Thoracic aorta (tissue), 2 donors: ENCODE data around the gene TBC1D5. TPM values are rescaled to one million over a fixed set of nuclear protein-coding genes. Genes with fewer than 3 reads are reported as not detected.

Source experiments
- ATAC-seq: fragments of 150-250 bp; one replicate; pipeline ENCODE4 v1.8.0; 2017; ENCODE audit warnings: low read depth; ENCODE audit not compliant: insufficient number of reproducible peaks, low FRiP score
- DNase-seq: peaks from one replicate; pipeline ENCODE4 v3.0.0-alpha.2; 2020; ENCODE audit warnings: low spot score
- H3K27ac ChIP-seq, 2 donors: fragments of 200-600 bp; sonication (generic); 1 replicate in 1 of 2; 2 replicates in 1 of 2; pipeline ENCODE4 v1.5.1; 2016; ENCODE audit warnings: mild to moderate bottlenecking in 2 of 2, moderate library complexity in 2 of 2
- H3K27me3 ChIP-seq: fragments of 200-600 bp; sonication (generic); replicated peaks from 2 replicates; pipeline ENCODE4 v1.6.0; 2016; ENCODE audit warnings: mild to moderate bottlenecking; ENCODE audit not compliant: insufficient read depth
- H3K36me3 ChIP-seq: fragments of 200-600 bp; sonication (generic); one replicate; pipeline ENCODE4 v1.5.1; 2016
- H3K4me1 ChIP-seq, 2 donors: fragments of 200-600 bp; sonication (generic); 1 replicate in 1 of 2; 2 replicates in 1 of 2; pipeline versions ENCODE4 v1.5.1 to v1.6.0; 2016; ENCODE audit warnings: low read depth in 2 of 2, mild to moderate bottlenecking in 1 of 2; ENCODE audit not compliant: control insufficient read depth in 1 of 2
- H3K4me3 ChIP-seq: fragments of 200-600 bp; sonication (generic); 2 replicates; pipeline ENCODE4 v1.5.1; 2016; ENCODE audit warnings: mild to moderate bottlenecking
- H3K9me3 ChIP-seq: fragments of 200-600 bp; sonication (generic); 2 replicates; pipeline ENCODE4 v1.5.1; 2016
- CTCF ChIP-seq: fragments of 200-600 bp; sonication (generic); IDR thresholded peaks from one replicate; pipeline ENCODE4 v1.5.1; 2019; ENCODE audit warnings: antibody characterized with exemption
- total RNA-seq, 2 donors: library from RNA; depleted of rRNA; stranded (reverse); fragments of >200 nt; gene quantifications; one replicate each; pipeline versions ENCODE4 v1.1.0 to v1.2.3, GENCODE V29; 2016

TBC1D5 gene
- total RNA-seq, 2 donors from 2014 or later = 80.6 to 103 TPM

GRCh38 chr3:17529677-17530076 lies 212.8 kb downstream of the TBC1D5 start:
- no peaks in the 10 kb centered on the region for H3K36me3 ChIP-seq
- DNase-seq (no peak), ATAC-seq (no peak)
- H3K9me3 ChIP-seq = no peaks in the 10 kb centered on the region
- no peak overlapping the region for H3K4me3 ChIP-seq
- no peak overlapping the region for H3K27ac ChIP-seq
- peaks cover 8 to 18% of the 10 kb centered on the region in 2 donors for H3K4me1 ChIP-seq
- no peak for TF ChIP-seq CTCF
- H3K27me3 ChIP-seq = no peaks in the 10 kb centered on the region

- no peak for TF ChIP-seq CTCF
- Histone ChIP-seq H3K4me3 (no peak overlapping the region), H3K9me3 (no peaks in the 10 kb centered on the region), H3K4me1 (peaks cover 0 to 13% of the 10 kb centered on the region in 2 donors), H3K36me3 (no peaks in the 10 kb centered on the region), H3K27me3 (no peaks in the 10 kb centered on the region), H3K27ac (no peak overlapping the region)
- no peak for ATAC-seq
- no peak for DNase-seq
Observed at GRCh38 chr3:17518189-17519059, 224.0 kb downstream of the TBC1D5 start.

- Histone ChIP-seq H3K27ac (no peak overlapping the region), H3K27me3 (no peaks in the 10 kb centered on the region), H3K4me1 (peaks cover 0 to 13% of the 10 kb centered on the region in 2 donors), H3K36me3 (no peaks in the 10 kb centered on the region), H3K4me3 (no peak overlapping the region), H3K9me3 (no peaks in the 10 kb centered on the region)
- ATAC-seq = no peak
- TF ChIP-seq CTCF = no peak
- no peak for DNase-seq
Observed at GRCh38 chr3:17515445-17516234, 226.8 kb downstream of the TBC1D5 start.

GRCh38 chr3:17514597-17514996 lies 227.8 kb downstream of the TBC1D5 start:
- no peaks in the 10 kb centered on the region for H3K27me3 ChIP-seq
- H3K9me3 ChIP-seq = no peaks in the 10 kb centered on the region
- no peak for ATAC-seq
- no peaks in the 10 kb centered on the region for H3K36me3 ChIP-seq
- H3K4me3 ChIP-seq = no peak overlapping the region
- DNase-seq = no peak
- peaks cover 0 to 8% of the 10 kb centered on the region in 2 donors for H3K4me1 ChIP-seq
- no peak overlapping the region for H3K27ac ChIP-seq
- TF ChIP-seq CTCF = no peak

GRCh38 chr3:17510265-17510664 lies 232.2 kb downstream of the TBC1D5 start:
- H3K4me1 ChIP-seq = peaks cover 10 to 11% of the 10 kb centered on the region in 2 donors
- ATAC-seq = no peak
- H3K36me3 ChIP-seq = no peaks in the 10 kb centered on the region
- H3K27ac ChIP-seq = no peak overlapping the region
- H3K9me3 ChIP-seq = no peaks in the 10 kb centered on the region
- no peak overlapping the region for H3K4me3 ChIP-seq
- H3K27me3 ChIP-seq = no peaks in the 10 kb centered on the region
- TF ChIP-seq CTCF = no peak
- DNase-seq = no peak
